ENCODE results near the gene TMEM54.

Gene TMEM54

DNA sequence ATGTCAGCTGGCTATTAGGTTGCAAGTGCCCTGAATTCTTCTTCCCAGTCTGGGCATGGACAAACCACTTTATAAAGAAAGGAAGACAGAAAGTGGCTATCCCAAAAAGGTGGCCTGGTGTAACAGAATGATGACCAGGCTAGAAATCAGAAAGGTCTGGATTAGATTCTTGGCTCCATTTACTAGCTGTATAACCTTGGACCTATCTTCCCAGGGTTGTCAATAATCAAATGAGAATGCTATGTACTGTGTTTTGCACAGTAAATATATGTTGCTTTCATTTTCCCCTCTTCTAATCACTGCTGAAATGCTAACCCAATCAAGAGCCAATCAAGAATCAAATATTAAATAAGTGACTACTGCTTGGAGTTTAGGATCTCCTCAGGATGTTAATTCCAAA is 43.0 kb upstream of the TMEM54 start:
- Histone ChIP-seq H2AFZ (ENCODE audit: low read length) (no peak overlapping the region), H3K79me2 (ENCODE audit: low read length) (no peaks in the 10 kb centered on the region), H3K4me3 (ENCODE audit: low read length) (no peak overlapping the region), H3K9me2 (replicated peaks; ENCODE audit: insufficient read depth, low read length) (no peaks in the 10 kb centered on the region), H3K27ac (ENCODE audit: low read length) (no peak overlapping the region), H3F3A (ENCODE audit: insufficient read depth, low read length) (peaks cover 5% of the 10 kb centered on the region; the same call in 1 of the 2 replicates), H4K20me1 (ENCODE audit: insufficient read depth, low read length) (no peaks in the 10 kb centered on the region), H3K27me3 (replicated peaks; ENCODE audit: insufficient read depth, low read length) (no peaks in the 10 kb centered on the region), H3K9ac (ENCODE audit: low read length) (no peak overlapping the region), H3K4me2 (ENCODE audit: low read depth, low read length) (no peak overlapping the region), H3K9me3 (replicated peaks; ENCODE audit: insufficient read depth, low read length) (no peaks in the 10 kb centered on the region), H3K4me1 (ENCODE audit: low read length) (peaks cover 35% of the 10 kb centered on the region), H3K36me3 (replicated peaks; ENCODE audit: insufficient read depth, low read length) (no peaks in the 10 kb centered on the region)
- TF ChIP-seq EZH2 (optimal IDR thresholded peaks at IDR 0.05; ENCODE audit: low read depth, low read length) = no peak
- TF ChIP-seq EZH2phosphoT487 (IDR thresholded peaks at IDR 0.05; ENCODE audit: low read length) = no peak
- no peak for TF ChIP-seq CTCF (IDR thresholded peaks at IDR 0.05; ENCODE audit: low read length)
- no peak for DNase-seq

- no peak overlapping the region for H3K9ac ChIP-seq (ENCODE audit: low read length)
- no peak for TF ChIP-seq EZH2 (optimal IDR thresholded peaks at IDR 0.05; ENCODE audit: low read depth, low read length)
- TF ChIP-seq CTCF (IDR thresholded peaks at IDR 0.05; ENCODE audit: low read length) = no peak
- TF ChIP-seq EZH2phosphoT487 (IDR thresholded peaks at IDR 0.05; ENCODE audit: low read length) = no peak
- no peak overlapping the region for H3K4me3 ChIP-seq (ENCODE audit: low read length)
- no peaks in the 10 kb centered on the region for H3K79me2 ChIP-seq (ENCODE audit: low read length)
- H3K27ac ChIP-seq (ENCODE audit: low read length) = no peak overlapping the region
- no peaks in the 10 kb centered on the region for H3K9me3 ChIP-seq (replicated peaks; ENCODE audit: insufficient read depth, low read length)
- no peaks in the 10 kb centered on the region for H3K9me2 ChIP-seq (replicated peaks; ENCODE audit: insufficient read depth, low read length)
- H3K36me3 ChIP-seq (replicated peaks; ENCODE audit: insufficient read depth, low read length) = no peaks in the 10 kb centered on the region; the same call in 1 of the 2 replicates
- H3K4me1 ChIP-seq (ENCODE audit: low read length) = peaks cover 15% of the 10 kb centered on the region; the same call in 1 of the 2 replicates
- H3K4me2 ChIP-seq (ENCODE audit: low read depth, low read length) = no peak overlapping the region
- DNase-seq = no peak
- no peaks in the 10 kb centered on the region for H4K20me1 ChIP-seq (ENCODE audit: insufficient read depth, low read length)
- no peaks in the 10 kb centered on the region for H3K27me3 ChIP-seq (replicated peaks; ENCODE audit: insufficient read depth, low read length)
- no peak overlapping the region for H2AFZ ChIP-seq (ENCODE audit: low read length)
- H3F3A ChIP-seq (ENCODE audit: insufficient read depth, low read length) = no peaks in the 10 kb centered on the region
Observed at GRCh38 chr1:32939655-32940371, 38.6 kb upstream of the TMEM54 start.

DNA sequence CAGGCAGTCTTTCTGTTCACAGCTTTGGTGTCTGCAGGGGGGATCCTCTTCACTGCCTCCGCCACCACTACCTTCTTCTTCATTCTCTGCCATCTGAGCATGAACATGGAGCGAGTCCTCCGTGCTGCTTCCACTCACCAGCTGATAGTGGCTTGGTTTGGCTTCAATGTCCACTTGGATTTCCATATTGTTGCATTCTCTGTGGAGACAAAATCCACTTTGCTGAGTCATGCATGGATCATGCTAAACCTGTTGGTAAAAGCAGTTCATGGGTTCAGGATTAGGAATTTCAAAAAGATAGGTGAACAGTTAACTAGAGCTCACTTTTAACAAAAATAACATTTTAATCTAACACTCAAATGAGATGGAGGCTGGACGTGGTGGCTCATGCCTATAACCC is 35.9 kb upstream of the TMEM54 start:
- H3K27ac ChIP-seq (ENCODE audit: low read length) = no peak overlapping the region

More for the DNA sequence above, 35.9 kb upstream of the TMEM54 start:
- Histone ChIP-seq H2AFZ (ENCODE audit: low read length) (no peak overlapping the region), H3K4me2 (ENCODE audit: low read depth, low read length) (no peak overlapping the region), H3K9me2 (replicated peaks; ENCODE audit: insufficient read depth, low read length) (no peaks in the 10 kb centered on the region), H3K9me3 (replicated peaks; ENCODE audit: insufficient read depth, low read length) (no peaks in the 10 kb centered on the region), H3K4me1 (ENCODE audit: low read length) (peaks cover 15% of the 10 kb centered on the region; the same call in 1 of the 2 replicates), H4K20me1 (ENCODE audit: insufficient read depth, low read length) (no peaks in the 10 kb centered on the region), H3K9ac (ENCODE audit: low read length) (no peak overlapping the region), H3K79me2 (ENCODE audit: low read length) (no peaks in the 10 kb centered on the region), H3K27me3 (replicated peaks; ENCODE audit: insufficient read depth, low read length) (no peaks in the 10 kb centered on the region), H3F3A (ENCODE audit: insufficient read depth, low read length) (no peaks in the 10 kb centered on the region), H3K4me3 (ENCODE audit: low read length) (no peak overlapping the region), H3K36me3 (replicated peaks; ENCODE audit: insufficient read depth, low read length) (no peaks in the 10 kb centered on the region; the same call in 1 of the 2 replicates)
- no peak for TF ChIP-seq CTCF (IDR thresholded peaks at IDR 0.05; ENCODE audit: low read length)
- TF ChIP-seq EZH2 (optimal IDR thresholded peaks at IDR 0.05; ENCODE audit: low read depth, low read length) = no peak
- TF ChIP-seq EZH2phosphoT487 (IDR thresholded peaks at IDR 0.05; ENCODE audit: low read length) = no peak
- no peak for DNase-seq

Measured in MM.1S (cell line).